Measurements from ENCODE around the gene C3.

Gene C3

DNA sequence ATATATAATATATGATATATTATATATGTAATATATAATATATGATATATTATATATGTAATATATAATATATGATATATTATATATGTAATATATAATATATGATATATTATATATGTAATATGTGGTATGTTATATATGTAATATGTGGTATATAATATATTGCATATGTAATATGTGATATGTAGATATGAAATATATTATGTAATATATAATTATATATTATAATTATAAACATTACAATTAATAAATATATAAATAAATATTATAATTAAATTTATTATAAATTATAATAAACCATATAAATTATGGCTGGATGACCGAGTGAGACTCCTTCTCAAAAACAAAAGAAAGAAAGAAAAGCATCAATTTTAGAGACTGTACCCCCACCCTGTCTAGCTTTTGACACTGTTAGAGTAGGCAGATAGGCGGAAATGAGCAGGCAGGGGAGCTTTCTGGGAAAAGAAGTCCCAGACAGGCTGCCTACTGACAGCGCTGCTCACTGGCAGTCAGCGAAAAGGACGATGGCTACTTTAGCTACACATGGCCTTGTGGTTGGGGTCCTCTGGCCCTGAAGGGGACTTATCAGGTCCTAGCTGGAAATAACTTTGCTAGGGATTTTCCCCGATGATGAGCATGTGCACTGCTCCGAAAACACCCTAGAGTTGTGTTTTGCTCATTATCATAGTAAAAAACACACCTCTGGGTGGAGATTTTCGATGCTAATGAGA, 19.7 kb downstream of the C3 start:
- H3K9me3 ChIP-seq (ENCODE audit: severe bottlenecking), result no peaks in the 10 kb centered on the region
- no peak for ATAC-seq (ENCODE audit: low read depth)
- TF ChIP-seq, protein P1, sequence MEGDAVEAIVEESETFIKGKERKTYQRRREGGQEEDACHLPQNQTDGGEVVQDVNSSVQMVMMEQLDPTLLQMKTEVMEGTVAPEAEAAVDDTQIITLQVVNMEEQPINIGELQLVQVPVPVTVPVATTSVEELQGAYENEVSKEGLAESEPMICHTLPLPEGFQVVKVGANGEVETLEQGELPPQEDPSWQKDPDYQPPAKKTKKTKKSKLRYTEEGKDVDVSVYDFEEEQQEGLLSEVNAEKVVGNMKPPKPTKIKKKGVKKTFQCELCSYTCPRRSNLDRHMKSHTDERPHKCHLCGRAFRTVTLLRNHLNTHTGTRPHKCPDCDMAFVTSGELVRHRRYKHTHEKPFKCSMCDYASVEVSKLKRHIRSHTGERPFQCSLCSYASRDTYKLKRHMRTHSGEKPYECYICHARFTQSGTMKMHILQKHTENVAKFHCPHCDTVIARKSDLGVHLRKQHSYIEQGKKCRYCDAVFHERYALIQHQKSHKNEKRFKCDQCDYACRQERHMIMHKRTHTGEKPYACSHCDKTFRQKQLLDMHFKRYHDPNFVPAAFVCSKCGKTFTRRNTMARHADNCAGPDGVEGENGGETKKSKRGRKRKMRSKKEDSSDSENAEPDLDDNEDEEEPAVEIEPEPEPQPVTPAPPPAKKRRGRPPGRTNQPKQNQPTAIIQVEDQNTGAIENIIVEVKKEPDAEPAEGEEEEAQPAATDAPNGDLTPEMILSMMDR (IDR thresholded peaks at IDR 0.05; ENCODE audit: poor library complexity, severe bottlenecking), result no peak
- H3K4me3 ChIP-seq (ENCODE audit: severe bottlenecking), result no peak overlapping the region
- no peak for DNase-seq (ENCODE audit: low spot score)
- H3K27ac ChIP-seq (ENCODE audit: poor library complexity, severe bottlenecking), result no peak overlapping the region
- H3K4me1 ChIP-seq (ENCODE audit: insufficient read depth, poor library complexity, severe bottlenecking), result no peaks in the 10 kb centered on the region
- H3K27me3 ChIP-seq (ENCODE audit: insufficient read depth, poor library complexity, severe bottlenecking), result no peaks in the 10 kb centered on the region
- H3K36me3 ChIP-seq (ENCODE audit: low read depth), result no peaks in the 10 kb centered on the region

DNA sequence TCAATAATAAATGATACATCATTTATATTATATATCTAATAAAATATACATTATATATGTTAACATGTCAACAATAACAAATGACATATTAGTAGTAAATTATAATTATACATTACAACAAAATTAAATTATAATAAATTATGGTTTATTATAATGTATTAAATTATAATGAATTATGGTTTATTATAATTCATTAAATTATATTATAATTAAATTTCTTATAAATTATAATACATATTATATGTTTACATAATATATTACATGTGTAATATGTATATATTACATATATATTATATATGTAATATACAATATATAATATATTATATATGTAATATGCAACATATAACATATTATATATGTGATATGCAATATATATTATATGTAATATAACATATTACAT, 20.5 kb downstream of the C3 start:
- H3K36me3 ChIP-seq (ENCODE audit: low read depth), result no peaks in the 10 kb centered on the region
- no peak overlapping the region for H3K27ac ChIP-seq (ENCODE audit: poor library complexity, severe bottlenecking)
- DNase-seq (ENCODE audit: low spot score) (no peak), ATAC-seq (ENCODE audit: low read depth) (no peak)
- H3K4me3 ChIP-seq (ENCODE audit: severe bottlenecking), result no peak overlapping the region
- H3K9me3 ChIP-seq (ENCODE audit: severe bottlenecking), result no peaks in the 10 kb centered on the region
- TF ChIP-seq, protein P1 (IDR thresholded peaks at IDR 0.05; ENCODE audit: poor library complexity, severe bottlenecking), result no peak
- no peaks in the 10 kb centered on the region for H3K27me3 ChIP-seq (ENCODE audit: insufficient read depth, poor library complexity, severe bottlenecking)
- H3K4me1 ChIP-seq (ENCODE audit: insufficient read depth, poor library complexity, severe bottlenecking), result no peaks in the 10 kb centered on the region

DNA sequence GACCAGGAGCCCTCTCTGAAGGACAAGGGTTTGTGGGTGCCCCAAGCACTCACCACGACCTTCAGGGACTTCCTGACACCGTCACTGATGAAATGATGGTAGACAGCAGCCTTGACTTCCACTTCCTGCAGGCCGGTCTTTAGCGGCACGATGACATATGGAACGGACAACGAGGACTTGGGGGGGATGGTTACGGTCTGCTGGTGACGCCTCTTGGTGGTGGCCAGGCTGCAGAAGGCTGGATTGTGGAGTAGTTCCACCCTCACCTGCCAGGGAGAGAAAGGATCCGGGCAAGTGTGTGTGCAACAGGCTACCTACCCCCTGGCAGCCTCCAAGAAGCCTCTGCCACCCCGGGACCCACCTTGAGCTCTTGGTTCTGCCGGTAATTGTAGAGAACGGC, 23.2 kb downstream of the C3 start:
- Histone ChIP-seq H3K9me3 (ENCODE audit: severe bottlenecking) (no peaks in the 10 kb centered on the region), H3K27ac (ENCODE audit: poor library complexity, severe bottlenecking) (no peak overlapping the region), H3K4me3 (ENCODE audit: severe bottlenecking) (no peak overlapping the region), H3K27me3 (ENCODE audit: insufficient read depth, poor library complexity, severe bottlenecking) (no peaks in the 10 kb centered on the region), H3K4me1 (ENCODE audit: insufficient read depth, poor library complexity, severe bottlenecking) (no peaks in the 10 kb centered on the region), H3K36me3 (ENCODE audit: low read depth) (no peaks in the 10 kb centered on the region)
- DNase-seq (ENCODE audit: low spot score), result no peak
- ATAC-seq (ENCODE audit: low read depth), result no peak
- TF ChIP-seq, protein P1 (IDR thresholded peaks at IDR 0.05; ENCODE audit: poor library complexity, severe bottlenecking), result no peak

DNA sequence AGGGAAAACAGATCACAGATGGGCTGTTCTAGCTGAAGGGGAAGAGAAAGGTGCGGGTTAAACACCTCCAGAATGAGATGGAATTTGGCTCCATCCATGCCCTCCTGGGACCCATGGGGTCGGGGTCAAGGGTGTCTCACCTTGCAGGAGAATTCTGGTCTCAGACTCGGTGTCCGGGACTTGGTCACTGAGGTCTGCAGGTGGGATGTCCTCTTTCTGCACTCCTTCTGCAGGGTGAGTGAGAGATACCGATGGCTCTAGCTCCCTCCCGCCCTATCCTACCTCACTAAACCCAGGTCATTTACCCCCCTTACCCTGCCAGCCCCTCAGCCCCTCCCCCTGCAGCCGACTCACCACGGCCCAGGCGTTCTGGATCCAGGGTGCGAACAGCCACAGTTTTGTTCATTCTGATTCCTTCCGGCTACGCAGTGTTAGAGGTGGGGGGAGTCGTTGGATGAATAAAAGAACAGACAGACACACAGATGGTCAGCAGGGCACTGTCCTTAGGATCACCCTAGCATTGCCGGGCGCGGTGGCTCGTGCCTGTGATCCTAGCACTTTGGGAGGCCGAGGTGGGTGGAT, 24.1 kb downstream of the C3 start:
- TF ChIP-seq, protein P1 (IDR thresholded peaks at IDR 0.05; ENCODE audit: poor library complexity, severe bottlenecking), result no peak
- H3K4me3 ChIP-seq (ENCODE audit: severe bottlenecking), result no peak overlapping the region
- no peaks in the 10 kb centered on the region for H3K9me3 ChIP-seq (ENCODE audit: severe bottlenecking)
- H3K4me1 ChIP-seq (ENCODE audit: insufficient read depth, poor library complexity, severe bottlenecking), result no peaks in the 10 kb centered on the region
- no peak for ATAC-seq (ENCODE audit: low read depth)
- no peak for DNase-seq (ENCODE audit: low spot score)
- H3K27ac ChIP-seq (ENCODE audit: poor library complexity, severe bottlenecking), result no peak overlapping the region
- H3K36me3 ChIP-seq (ENCODE audit: low read depth), result no peaks in the 10 kb centered on the region
- H3K27me3 ChIP-seq (ENCODE audit: insufficient read depth, poor library complexity, severe bottlenecking), result no peaks in the 10 kb centered on the region

Measured in RWPE2 (cell line).